GM18507 (cell line): ENCODE measurements around the gene TERB1.

Experiments
- DNase-seq: peaks from one replicate; pipeline ENCODE4 v3.0.0; 2011; ENCODE audit warnings: low read depth; ENCODE audit not compliant: insufficient read length; ENCODE audit errors: extremely low spot score
- FAIRE-seq: peaks from 2 replicates; lab custom pipeline; 2011; peaks lifted over from hg19 to GRCh38; lab: Jason Lieb, UNC

TERB1 gene

DNA sequence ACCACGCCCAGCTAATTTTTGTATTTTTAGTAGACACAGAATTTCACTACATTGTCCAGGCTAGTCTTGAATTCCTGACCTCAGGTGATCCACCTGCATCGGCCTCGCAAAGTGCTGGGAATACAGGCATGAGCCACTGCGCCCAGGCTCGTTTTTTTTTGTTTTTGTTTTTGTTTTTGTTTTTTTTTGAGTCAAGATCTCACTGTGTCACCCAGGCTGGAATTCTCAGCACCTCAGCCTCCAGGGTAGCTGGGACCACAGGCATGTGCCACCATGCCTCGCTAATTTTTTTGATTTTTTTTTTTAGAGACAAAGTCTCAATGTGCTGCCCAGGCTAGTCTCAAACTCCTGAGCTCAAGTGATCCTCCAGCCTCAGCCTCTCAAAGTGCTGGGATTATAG, 87.3 kb downstream of the TERB1 start:
- DNase-seq (no peak), FAIRE-seq (no peak)

DNA sequence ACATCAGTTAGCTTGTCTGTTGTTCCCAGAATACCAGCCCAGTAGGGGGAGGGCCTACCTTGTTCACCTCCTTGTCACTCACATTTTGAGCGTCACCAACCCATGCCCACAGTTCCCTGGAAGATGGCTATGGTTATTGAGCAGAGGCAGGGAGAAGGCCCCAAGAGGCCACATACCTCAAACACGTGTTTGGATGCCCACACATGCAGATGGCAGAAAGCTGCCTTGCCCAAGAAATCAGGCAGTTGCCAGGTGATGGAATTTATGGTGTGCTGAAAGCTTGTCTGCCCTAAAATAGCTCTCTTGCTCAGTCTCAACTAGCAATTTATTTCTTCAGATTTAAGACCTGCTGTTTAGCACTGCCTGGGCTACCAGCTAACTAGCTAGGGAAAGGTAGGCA, 88.3 kb downstream of the TERB1 start:
- FAIRE-seq, result no peak
- DNase-seq, result no peak

DNA sequence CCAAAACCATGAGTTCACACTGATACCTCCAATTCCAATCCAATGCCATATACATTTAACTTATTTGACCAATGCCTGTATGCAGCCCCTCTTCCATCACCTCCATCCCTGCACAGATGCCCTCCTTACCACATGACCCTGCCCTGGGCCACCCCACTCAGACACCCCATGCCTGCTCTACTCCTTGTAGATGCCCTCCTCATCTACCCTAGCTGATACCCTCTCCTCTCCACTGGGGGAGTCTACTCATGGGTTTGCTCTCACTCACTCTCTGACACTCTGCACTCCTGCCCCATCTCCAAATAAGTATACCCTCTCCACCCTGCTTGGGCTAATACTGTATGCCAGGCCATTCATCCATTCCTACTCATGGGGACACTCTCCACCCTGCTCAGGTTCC, 88.9 kb downstream of the TERB1 start:
- FAIRE-seq, result no peak

DNA sequence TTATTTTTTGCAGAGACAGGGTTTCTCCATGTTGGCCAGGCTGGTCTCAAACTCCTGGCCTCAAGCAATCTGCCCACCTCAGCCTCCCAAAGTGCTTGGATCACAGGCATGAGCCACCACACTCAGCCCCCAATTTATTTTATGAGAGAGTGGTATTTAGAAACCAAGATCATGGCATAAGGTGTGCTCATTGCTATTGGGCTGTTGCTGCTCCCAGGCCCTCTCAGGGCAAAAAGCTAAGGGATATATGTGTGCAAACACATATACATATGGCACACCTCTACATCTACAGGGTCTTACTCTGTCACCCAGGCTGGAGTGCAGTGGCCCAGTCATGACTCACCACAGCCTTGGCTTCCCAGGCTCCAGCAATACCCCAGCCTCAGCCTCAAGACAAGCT, 89.8 kb downstream of the TERB1 start:
- FAIRE-seq (no peak), DNase-seq (no peak)

More for the DNA sequence above, 88.9 kb downstream of the TERB1 start:
- DNase-seq, result no peak

DNA sequence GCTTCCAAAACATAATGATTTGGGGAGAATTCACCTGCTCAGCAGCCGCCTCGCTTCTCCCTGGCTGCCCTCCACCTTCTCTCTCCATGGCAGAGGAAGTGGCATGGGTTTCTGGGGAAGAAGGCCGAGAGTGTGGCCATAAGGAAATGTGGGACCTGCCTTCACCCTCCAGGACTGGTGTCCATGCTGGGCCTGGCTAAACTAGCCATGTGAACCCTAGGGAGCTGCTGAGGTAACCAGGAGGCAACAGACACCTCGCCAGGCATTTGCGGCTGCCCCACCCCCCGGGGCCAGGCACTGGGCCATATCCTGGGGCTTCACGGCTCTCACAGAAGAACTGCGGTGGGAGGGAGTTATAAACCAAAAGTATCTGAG, 94.9 kb downstream of the TERB1 start:
- FAIRE-seq, result no peak

DNA sequence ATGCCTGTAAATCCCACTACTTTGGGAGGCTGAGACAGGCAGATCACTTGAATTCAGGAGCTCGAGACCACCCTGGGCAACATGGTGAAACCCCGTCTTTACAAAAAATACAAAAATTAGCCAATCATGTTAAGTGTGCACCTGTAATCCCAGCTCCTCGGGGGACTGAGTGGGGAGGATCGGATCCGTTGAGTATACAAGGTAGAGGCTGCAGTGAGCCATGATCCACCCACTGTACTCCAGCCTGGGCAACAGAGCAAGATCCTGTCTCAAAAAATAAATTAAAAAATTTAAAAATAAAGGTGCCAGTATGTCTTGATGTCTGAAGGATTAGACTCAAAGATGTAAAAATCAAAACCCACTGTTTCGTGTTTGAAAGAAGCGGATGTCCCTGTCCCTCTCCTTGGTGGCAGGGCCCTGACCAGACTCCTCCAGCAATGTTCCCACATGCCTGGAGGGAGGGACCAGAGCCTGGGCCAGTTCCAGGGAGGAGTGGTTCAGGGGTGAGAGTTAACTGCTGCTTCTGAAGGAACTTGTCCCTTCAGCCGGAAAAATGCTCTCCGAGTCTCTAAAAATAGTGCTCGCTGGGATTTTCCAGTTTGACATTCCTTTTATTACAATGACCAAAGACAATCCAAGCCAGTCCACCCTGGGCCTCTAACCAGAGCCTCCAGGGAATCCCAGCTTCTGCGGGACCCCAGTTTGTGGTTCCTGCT, 95.4 kb downstream of the TERB1 start:
- FAIRE-seq, result no peak
- no peak for DNase-seq

More for the DNA sequence above, 94.9 kb downstream of the TERB1 start:
- DNase-seq, result no peak
